GM10266 (cell line): Measurements from ENCODE around the gene ZNF865.
"Not testable (repeated sequence)": the region's sequence is repeated elsewhere in the genome, so short reads cannot be mapped to it uniquely, and the experiment has no call there.

Experiments
- DNase-seq: peaks from one replicate; pipeline ENCODE4 v3.0.0; 2012; ENCODE audit errors: extremely low spot score
- CTCF ChIP-seq: IDR thresholded peaks from 2 replicates; pipeline ENCODE4 v1.5.1; 2012; ENCODE audit warnings: mild to moderate bottlenecking, low read depth; ENCODE audit not compliant: control insufficient read depth, insufficient read depth; ENCODE audit errors: missing control alignments

ZNF865 gene

GRCh38 chr19:55605637-55606470, at the start of gene ZNF865:
Gene ZNF865 (plus strand): TSS chr19:55605647. CDS start chr19:55613619, 7,972 bp downstream.
- TF ChIP-seq CTCF = peak; percentile 90
- peak; percentile 86 for DNase-seq

GRCh38 chr19:55559684-55560083, 45.8 kb upstream of the ZNF865 start:
- no peak for TF ChIP-seq CTCF
- DNase-seq = no peak

GRCh38 chr19:55563261-55563690, 42.2 kb upstream of the ZNF865 start:
- no peak for DNase-seq
- TF ChIP-seq CTCF = no peak

GRCh38 chr19:55566823-55567222, 38.6 kb upstream of the ZNF865 start:
- no peak for DNase-seq
- TF ChIP-seq CTCF = no peak

- DNase-seq = no peak
- no peak for TF ChIP-seq CTCF
These were observed 37.6 kb upstream of the ZNF865 start for GRCh38 chr19:55567708-55568328.

- DNase-seq = not testable (repeated sequence)
These were observed 36.0 kb upstream of the ZNF865 start for GRCh38 chr19:55569477-55569876.

GRCh38 chr19:55573929-55574328, 31.5 kb upstream of the ZNF865 start:
- DNase-seq = not testable (repeated sequence)

- no peak for TF ChIP-seq CTCF
- no peak for DNase-seq
These were observed 28.7 kb upstream of the ZNF865 start for GRCh38 chr19:55576746-55577145.
